Astrocyte of the spinal cord (primary cell): ENCODE data around the gene LSM14A.
A peak's percentile ranks its signal among the peaks of the same experiment; 100 is the strongest.

ENCODE experiments used
- DNase-seq: peaks from one replicate; pipeline ENCODE4 v3.0.0; 2011; ENCODE audit warnings: low read depth, low spot score
- H3K4me3 ChIP-seq: 2 replicates; pipeline ENCODE4 v1.5.1; 2011; ENCODE audit warnings: low read depth, mild to moderate bottlenecking, low read length, moderate library complexity
- in situ Hi-C: cut with HindIII; loops from 2 replicates; pipeline ENCODE4 v1.10.0; 2017; ENCODE audit warnings: low sequenced_read_pairs
- TF ChIP-seq, protein P1 (sequence below): IDR thresholded peaks from 2 replicates; pipeline ENCODE4 v1.5.1; 2012; ENCODE audit warnings: low read depth, mild to moderate bottlenecking, low read length, inconsistent platforms

Gene LSM14A

GRCh38 chr19:34134190-34135053, 37.9 kb upstream of the LSM14A start:
- TF ChIP-seq, protein P1, sequence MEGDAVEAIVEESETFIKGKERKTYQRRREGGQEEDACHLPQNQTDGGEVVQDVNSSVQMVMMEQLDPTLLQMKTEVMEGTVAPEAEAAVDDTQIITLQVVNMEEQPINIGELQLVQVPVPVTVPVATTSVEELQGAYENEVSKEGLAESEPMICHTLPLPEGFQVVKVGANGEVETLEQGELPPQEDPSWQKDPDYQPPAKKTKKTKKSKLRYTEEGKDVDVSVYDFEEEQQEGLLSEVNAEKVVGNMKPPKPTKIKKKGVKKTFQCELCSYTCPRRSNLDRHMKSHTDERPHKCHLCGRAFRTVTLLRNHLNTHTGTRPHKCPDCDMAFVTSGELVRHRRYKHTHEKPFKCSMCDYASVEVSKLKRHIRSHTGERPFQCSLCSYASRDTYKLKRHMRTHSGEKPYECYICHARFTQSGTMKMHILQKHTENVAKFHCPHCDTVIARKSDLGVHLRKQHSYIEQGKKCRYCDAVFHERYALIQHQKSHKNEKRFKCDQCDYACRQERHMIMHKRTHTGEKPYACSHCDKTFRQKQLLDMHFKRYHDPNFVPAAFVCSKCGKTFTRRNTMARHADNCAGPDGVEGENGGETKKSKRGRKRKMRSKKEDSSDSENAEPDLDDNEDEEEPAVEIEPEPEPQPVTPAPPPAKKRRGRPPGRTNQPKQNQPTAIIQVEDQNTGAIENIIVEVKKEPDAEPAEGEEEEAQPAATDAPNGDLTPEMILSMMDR = no peak
- H3K4me3 ChIP-seq = peak overlapping the region; percentile 65
- DNase-seq = peak; percentile 62
- in situ Hi-C loops = no loop called here

GRCh38 chr19:34135054-34135800, 37.1 kb upstream of the LSM14A start:
- DNase-seq = no peak
- in situ Hi-C loops = no loop called here
- TF ChIP-seq, protein P1 = no peak
- peak overlapping the region; percentile 65 for H3K4me3 ChIP-seq

DNA sequence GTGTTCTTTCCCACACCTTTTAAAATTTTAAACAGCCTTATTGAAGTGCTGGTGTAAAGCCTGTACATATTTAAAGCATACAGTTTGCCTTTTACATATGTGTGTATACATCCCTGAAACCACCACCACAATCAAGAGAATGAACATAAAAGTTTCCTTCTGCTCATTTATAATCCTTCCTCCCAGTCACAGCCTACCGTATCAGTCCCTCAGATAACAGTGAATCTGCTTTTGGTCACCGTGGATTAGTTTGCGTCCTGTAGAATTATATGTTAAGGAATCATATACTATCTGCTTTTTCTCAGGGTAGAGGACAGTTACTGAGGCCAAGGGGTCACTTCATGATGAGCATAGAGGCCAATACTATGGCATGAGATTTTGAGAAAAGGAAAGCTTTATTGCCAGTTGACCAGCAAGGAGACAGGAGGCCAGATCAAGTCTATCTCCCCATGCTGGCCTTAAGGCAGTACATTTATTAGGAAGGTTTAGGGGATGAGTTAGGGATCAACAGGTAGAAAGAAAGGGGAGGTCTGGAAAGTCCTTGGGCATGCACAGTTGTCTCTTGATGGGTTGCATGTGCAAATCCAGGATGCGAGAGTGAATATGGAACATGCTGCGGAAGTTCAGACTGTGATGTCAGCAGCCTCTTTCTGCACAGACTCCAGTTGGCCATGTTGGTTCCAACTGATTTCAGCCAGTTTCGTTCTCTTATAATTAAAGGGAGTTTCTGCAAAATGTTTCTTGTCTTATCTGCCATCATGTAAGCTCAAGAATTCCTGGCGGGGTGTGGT, 36.3 kb upstream of the LSM14A start:
- DNase-seq = no peak
- H3K4me3 ChIP-seq = no peak overlapping the region
- TF ChIP-seq, protein P1 = no peak
- in situ Hi-C loops = no loop called here

GRCh38 chr19:34141025-34141424, 31.3 kb upstream of the LSM14A start:
- DNase-seq = no peak
- in situ Hi-C loops = no loop called here
- TF ChIP-seq, protein P1 = no peak
- H3K4me3 ChIP-seq = no peak overlapping the region

DNA sequence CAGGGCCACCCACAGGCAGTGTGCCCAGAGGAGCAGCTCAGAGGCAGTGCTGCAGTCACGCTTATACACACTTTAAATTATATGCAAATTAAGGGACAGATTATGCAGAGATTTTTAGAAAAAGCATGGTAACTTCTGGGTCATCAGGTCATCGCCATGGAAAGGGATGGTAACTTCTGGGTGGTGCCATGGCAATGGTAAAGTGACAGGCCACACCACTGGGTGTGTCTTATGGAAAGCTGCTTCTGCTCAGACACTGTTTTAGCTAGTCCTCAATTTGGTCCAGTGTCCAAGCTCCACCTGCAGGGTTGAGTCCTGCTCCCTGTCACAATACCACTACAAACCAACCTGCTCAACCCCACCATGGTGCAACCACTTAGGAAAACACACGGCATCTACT, 29.9 kb upstream of the LSM14A start:
- no peak overlapping the region for H3K4me3 ChIP-seq
- no peak for DNase-seq
- TF ChIP-seq, protein P1 = no peak
- in situ Hi-C loops = no loop called here

DNA sequence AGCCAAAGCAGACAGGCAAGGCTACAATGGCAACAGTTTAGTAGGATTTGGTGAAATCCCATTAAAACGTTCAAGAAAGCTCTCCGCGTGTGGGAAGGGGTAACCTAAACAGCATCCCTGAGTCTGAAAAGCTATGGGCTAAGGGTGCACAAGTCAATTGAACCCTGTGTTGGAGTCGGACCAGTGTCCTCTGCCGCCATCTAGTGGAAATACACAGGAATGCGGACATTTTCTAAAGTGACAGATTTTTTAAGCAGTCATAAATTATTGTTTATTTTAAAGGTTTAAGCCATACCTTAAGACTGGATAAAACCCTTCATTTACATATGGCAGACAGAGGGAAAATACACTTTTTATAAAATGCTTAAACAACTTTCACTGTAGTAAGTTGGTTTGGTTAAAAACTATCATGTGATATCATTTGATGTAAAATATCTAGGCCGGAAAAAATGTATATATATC, 26.5 kb upstream of the LSM14A start:
- in situ Hi-C loops = no loop called here
- H3K4me3 ChIP-seq = no peak overlapping the region
- TF ChIP-seq, protein P1 = peak; percentile 82
- DNase-seq = peak; percentile 50
